ENCODE data around the gene CD27. TPM values are rescaled to one million over a fixed set of nuclear protein-coding genes. Genes with fewer than 3 reads are reported as not detected.

Gene CD27
- total RNA-seq, result not detected in 2 replicates

DNA sequence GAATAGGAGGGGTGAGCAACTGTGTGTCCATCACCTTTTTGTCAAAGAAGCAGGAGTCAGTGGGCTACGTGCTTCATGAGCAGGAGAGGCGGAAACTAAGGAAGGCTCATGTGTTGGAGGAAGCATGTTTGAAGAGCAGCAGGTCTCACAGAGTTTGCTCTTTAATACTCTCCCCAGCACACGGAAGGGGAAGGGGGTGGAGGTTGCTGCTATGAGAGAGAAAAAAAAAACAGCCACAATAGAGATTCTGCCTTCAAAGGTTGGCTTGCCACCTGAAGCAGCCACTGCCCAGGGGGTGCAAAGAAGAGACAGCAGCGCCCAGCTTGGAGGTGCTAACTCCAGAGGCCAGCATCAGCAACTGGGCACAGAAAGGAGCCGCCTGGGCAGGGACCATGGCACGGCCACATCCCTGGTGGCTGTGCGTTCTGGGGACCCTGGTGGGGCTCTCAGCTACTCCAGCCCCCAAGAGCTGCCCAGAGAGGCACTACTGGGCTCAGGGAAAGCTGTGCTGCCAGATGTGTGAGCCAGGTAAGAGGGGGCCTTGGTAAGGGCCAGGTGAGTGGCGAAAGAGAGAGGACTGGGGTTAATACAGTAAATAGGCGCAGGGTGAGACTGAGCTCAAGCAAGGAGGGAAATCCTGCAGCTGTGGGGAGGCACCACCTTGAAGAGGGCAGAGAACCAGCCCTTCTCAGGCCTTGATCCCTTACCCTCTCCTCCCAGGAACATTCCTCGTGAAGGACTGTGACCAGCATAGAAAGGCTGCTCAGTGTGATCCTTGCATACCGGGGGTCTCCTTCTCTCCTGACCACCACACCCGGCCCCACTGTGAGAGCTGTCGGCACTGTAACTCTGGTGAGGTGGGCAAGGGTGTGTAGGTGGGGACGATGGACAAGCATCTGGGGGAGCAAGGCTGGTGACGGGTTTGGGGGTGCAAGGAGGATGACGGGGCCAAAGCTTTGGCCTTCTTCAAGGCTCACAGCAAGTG is at the start of gene CD27:
TSS of gene CD27 (plus strand) at position 252 of the 985 bp plus-strand sequence. CDS start at position 393, 141 bp downstream.

DNA sequence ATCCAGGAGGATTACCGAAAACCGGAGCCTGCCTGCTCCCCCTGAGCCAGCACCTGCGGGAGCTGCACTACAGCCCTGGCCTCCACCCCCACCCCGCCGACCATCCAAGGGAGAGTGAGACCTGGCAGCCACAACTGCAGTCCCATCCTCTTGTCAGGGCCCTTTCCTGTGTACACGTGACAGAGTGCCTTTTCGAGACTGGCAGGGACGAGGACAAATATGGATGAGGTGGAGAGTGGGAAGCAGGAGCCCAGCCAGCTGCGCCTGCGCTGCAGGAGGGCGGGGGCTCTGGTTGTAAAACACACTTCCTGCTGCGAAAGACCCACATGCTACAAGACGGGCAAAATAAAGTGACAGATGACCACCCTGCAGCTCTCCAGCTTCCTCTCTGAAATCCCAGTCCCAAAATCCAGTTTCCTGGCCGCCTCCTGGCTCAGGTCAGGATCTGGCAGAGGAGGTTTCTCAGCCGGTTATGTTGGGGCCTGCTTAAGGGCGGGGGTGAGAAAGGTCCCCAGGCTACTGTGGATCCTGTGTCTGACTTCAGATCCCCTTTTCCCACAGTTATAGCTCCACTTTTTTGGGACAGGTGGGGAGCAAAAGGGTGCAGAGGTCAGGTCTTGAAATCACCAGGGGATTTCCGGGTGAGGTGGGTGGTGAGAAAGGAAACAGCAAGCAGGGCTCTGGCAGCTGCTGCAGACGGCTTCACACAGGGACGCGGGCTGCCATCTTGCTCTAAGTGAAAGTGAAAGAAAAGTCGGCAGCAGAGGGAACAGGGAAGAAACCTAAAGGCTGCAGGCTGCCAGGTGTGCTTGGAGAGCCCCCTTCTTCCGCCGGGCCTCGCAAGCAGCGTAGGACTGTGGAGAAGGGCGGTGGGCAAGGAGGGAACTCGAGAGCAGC is 6.8 kb downstream of the CD27 start, which contains the start of gene TAPBPL:
TSS of gene TAPBPL (plus strand) at position 695 of the 897 bp plus-strand sequence. CDS start 207 bp downstream, outside the sequence.

DNA sequence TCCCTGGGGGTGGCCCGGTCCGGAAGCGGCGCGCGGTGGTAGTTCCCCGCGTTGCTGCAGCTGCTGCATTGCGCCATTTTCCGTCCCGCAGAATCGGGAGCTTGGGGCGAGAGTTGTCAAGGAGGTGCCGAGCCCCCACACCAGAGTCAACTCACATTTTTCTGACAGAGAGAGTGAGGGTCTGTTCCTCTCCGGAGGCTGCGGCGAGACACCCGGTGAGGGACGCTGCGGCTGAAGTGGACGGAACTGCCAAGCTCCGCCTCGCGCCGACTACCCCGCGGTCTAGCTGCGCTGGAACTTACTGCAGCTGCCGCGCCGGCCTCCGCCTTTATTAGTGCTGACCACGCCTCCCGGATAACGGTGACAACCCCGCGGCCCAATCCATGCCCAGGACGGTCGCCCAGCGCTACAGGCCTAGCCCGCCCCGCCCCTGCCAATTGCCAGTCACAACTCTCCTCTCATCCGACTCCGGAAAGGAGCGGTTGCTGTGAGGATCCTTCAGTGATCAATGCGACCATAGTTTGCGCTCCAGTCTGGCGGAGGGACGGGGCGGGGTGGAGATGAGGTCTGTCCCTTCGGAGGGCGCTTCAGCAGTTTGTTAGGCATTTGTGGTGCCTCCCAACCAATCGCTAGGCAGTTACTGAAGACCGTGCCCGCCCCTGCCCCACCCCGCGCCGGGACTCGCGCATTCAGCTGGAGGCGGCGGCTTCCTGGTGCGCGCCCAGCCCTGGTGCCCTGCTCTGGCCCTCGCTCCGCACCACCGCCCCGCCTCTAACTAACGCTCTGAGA is 25.8 kb downstream of the CD27 start, which contains the start of gene VAMP1:
TSS of gene VAMP1 (minus strand) at position 303 of the 789 bp plus-strand sequence. CDS start at position 157, 146 bp downstream.

GRCh38 chr12:6492838-6493496 is 48.2 kb downstream of the CD27 start, which contains the start of gene MRPL51:
TSS of gene MRPL51 (minus strand) at chr12:6493262. CDS start at chr12:6493136, 126 bp downstream.

DNA sequence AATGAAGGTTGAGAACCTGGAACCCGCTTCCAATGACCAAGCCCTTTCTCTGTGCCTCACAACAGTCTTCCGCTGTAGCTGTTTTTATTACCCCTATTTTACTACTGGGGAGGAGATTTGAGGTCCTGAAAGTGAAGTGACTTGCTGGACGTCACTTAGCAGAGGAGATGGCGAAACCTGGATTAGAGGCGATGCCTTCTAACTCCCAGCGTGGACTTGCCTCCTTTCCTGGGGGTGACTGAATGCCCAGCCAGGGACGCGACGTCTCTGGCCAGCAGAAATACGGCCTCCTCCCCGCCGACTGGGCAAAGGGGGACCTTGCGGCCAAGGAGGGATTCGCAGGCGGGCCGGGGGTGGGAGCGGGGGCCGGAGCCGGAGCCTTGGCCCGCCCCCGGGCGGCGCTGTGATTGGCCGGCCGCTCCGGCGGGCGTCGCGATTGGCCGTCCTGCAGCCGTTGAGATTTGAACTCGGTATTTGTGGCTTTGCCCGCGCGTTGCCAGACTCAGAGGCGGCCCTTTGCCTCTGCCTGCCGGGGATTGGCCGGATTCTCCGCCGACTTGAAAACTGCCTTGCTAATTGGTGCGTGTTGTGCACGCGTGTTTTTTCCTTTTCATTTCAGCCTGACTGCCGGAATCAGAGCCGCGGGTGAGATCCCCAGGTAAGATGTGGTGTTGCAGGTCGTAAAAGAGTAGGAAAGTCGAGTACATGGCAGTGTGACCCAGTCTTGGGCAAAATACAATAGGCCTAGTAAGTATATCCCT is 48.9 kb downstream of the CD27 start, which contains the start of gene NCAPD2:
TSS of gene NCAPD2 (plus strand) at position 606 of the 761 bp plus-strand sequence. CDS start 997 bp downstream, outside the sequence.

Other genes with a start within 250 kb of the CD27 start
- gene CD9, start 244.6 kb upstream of the CD27 start, total RNA-seq, result 973 and 1,061 TPM in 2 replicates
- gene PLEKHG6, start 134.3 kb upstream of the CD27 start, total RNA-seq, result not detected in 2 replicates
- gene TNFRSF1A, start 102.9 kb upstream of the CD27 start, total RNA-seq, result 36.5 and 44.5 TPM in 2 replicates
- gene SCNN1A, start 69.4 kb upstream of the CD27 start, total RNA-seq, result under 0.01 TPM in 1 of 2 replicates, not detected in the other
- 25.7 and 32.7 TPM in 2 replicates for gene LTBR, start 60.8 kb upstream of the CD27 start, total RNA-seq
- 3.9 and 6.8 TPM in 2 replicates for gene TAPBPL, start 7.1 kb downstream of the CD27 start, total RNA-seq
- 2.3 and 2.7 TPM in 2 replicates for gene VAMP1, start 25.7 kb downstream of the CD27 start, total RNA-seq
- gene MRPL51, start 48.3 kb downstream of the CD27 start, total RNA-seq, result 109 and 117 TPM in 2 replicates
- gene NCAPD2, start 49.1 kb downstream of the CD27 start, total RNA-seq, result 44.8 and 62.3 TPM in 2 replicates
- gene GAPDH, start 89.6 kb downstream of the CD27 start, total RNA-seq, result 4,775 and 7,237 TPM in 2 replicates
- 7.6 and 7.8 TPM in 2 replicates for gene IFFO1, start 111.1 kb downstream of the CD27 start, total RNA-seq
- gene NOP2, start 123.3 kb downstream of the CD27 start, total RNA-seq, result 21.4 and 33.9 TPM in 2 replicates
- 143 and 200 TPM in 2 replicates for gene CHD4, start 162.4 kb downstream of the CD27 start, total RNA-seq
- gene LPAR5, start 191.0 kb downstream of the CD27 start, total RNA-seq, result not detected in 2 replicates
- 0.32 and 0.46 TPM in 2 replicates for gene ACRBP, start 202.5 kb downstream of the CD27 start, total RNA-seq
- 36.7 and 52.1 TPM in 2 replicates for gene ING4, start 218.2 kb downstream of the CD27 start, total RNA-seq
- 7.1 and 8.8 TPM in 2 replicates for gene ZNF384, start 244.4 kb downstream of the CD27 start, total RNA-seq

Data from epithelial cell of umbilical artery (primary cell).